ENCODE data around the gene CRYAA.

DNA sequence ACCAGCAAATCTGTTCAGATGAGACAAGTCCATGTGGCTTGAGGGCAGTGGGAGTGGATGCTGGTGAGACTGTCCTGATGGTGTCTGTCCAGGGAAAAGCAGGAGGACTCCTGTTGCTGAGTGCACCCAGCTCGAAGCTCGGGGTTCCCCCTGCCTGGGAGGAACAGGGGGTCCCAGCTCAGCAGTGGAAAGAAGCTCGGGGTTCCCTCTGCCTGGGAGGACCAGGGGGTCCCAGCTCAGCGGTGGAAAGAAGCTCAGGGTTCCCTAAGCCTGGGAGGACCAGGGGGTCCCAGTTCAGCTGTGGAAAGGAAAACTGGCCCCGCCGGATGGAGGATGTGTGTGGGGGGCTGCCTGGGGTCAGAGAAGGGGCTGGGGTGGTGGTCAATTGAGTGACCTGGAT is 39.1 kb downstream of the CRYAA start:
- no peak for TF ChIP-seq CTCF (IDR thresholded peaks at IDR 0.05)
- no peak for TF ChIP-seq POLR2A (IDR thresholded peaks at IDR 0.05)
